ENCODE measurements around the gene FAM222A. TPM values are rescaled to one million over a fixed set of nuclear protein-coding genes. Genes with fewer than 3 reads are reported as not detected.

The FAM222A gene
- total and polyA plus RNA-seq, 2 of the 8 experiments (the other 6 are each of a cell fraction or from before 2014, with no cell fraction given) = 0.94 to 1.1 TPM

- CTCF ChIA-PET (ENCODE audit: partially characterized antibody) = interaction anchor here (0.5 to 3.6 kb wide), 3 partner anchors 12 to 42 kb away, joined by 3 to 22 read pairs (median 3); no protein-coding TSS in a partner anchor
These were observed 104.6 kb downstream of the FAM222A start for GRCh38 chr12:109818253-109818652.

More at GRCh38 chr12:109818253-109818652, 104.6 kb downstream of the FAM222A start:
- H4K91ac ChIP-seq (replicated peaks; ENCODE audit: insufficient read length, low read length) = no peak overlapping the region
- H2BK12ac ChIP-seq (ENCODE audit: low read depth, low read length) = no peak overlapping the region
- no peak overlapping the region for H3K56ac ChIP-seq (replicated peaks; ENCODE audit: insufficient read length, low read depth, low read length)
- H3K36me3 ChIP-seq (ENCODE audit: control insufficient read depth in 2 of 4, insufficient read depth in 4 of 4, low read length in 3 of 4) = no peaks in the 10 kb centered on the region
- H3K23ac ChIP-seq (ENCODE audit: insufficient read length) = no peak overlapping the region
- POLR2A ChIA-PET (ENCODE audit: partially characterized antibody) = interaction anchor here (1.4 kb wide), 1 partner anchor 11 kb away, joined by 3 read pairs; no protein-coding TSS in a partner anchor
- H4K20me1 ChIP-seq (replicated peaks in 1 of 2; ENCODE audit: control insufficient read depth in 1 of 2, insufficient read depth in 2 of 2, low read length in 2 of 2) = peaks cover 0 to 8% of the 10 kb centered on the region in 2 experiments
- no peak for DNase-seq (ENCODE audit: low read depth in 1 of 2, low spot score in 2 of 2)
- no peaks in the 10 kb centered on the region for H3K79me2 ChIP-seq (ENCODE audit: control insufficient read depth in 1 of 2, insufficient read depth in 2 of 2, low read length in 2 of 2)
- H2AFZ ChIP-seq (ENCODE audit: low read length) = no peak overlapping the region
- H3K4me2 ChIP-seq (ENCODE audit: insufficient read depth in 1 of 2, low read depth in 2 of 2, low read length in 2 of 2) = no peak overlapping the region
- H2AK5ac ChIP-seq (ENCODE audit: low read depth, low read length) = no peak overlapping the region
- H3K4me1 ChIP-seq (replicated peaks in 1 of 4; ENCODE audit: control insufficient read depth in 3 of 4, insufficient read depth in 4 of 4, low read length in 3 of 4) = peaks cover 0 to 7% (median 4%) of the 10 kb centered on the region in 4 experiments; a peak in 5 of 7 replicates
- FAIRE-seq = no peak
- H4K8ac ChIP-seq (ENCODE audit: extremely low read depth, insufficient read depth, low read length) = no peak overlapping the region
- H3K9ac ChIP-seq (replicated peaks in 1 of 4; ENCODE audit: extremely low read depth in 1 of 4, low read depth in 3 of 4, low read length in 3 of 4) = no peak overlapping the region
- TF ChIP-seq BCL11A (IDR thresholded peaks at IDR 0.05; ENCODE audit: low read depth in 2 of 2, low read length in 2 of 2) (no peak), SIRT6 (IDR thresholded peaks at IDR 0.05; ENCODE audit: low read length) (no peak), NANOG (IDR thresholded peaks at IDR 0.05; ENCODE audit: insufficient read depth, low read depth, low read length, poor library complexity, severe bottlenecking) (no peak), YY1 (IDR thresholded peaks at IDR 0.05; ENCODE audit: low read depth, low read length) (no peak), POU5F1 (IDR thresholded peaks at IDR 0.05; ENCODE audit: low read depth, low read length) (no peak), KDM5A (IDR thresholded peaks at IDR 0.05; ENCODE audit: low read length) (no peak), KDM1A (IDR thresholded peaks at IDR 0.05; ENCODE audit: borderline replicate concordance, low read length) (no peak)
- peaks cover 8% of the 10 kb centered on the region; the same call in 1 of the 2 replicates for H3K23me2 ChIP-seq (ENCODE audit: low read depth, low read length)
- no peaks in the 10 kb centered on the region for H3K79me1 ChIP-seq (ENCODE audit: low read depth, low read length)
- 89% methylated on average over 9 of the region's 9 CpGs; no CpG with 5 or more reads in 1 of the 2 experiments for WGBS, 2 experiments (ENCODE audit: extremely low coverage in 1 of 2, insufficient coverage in 1 of 2, insufficient read length in 1 of 2, insufficient replicate concordance in 2 of 2, low coverage in 1 of 2, low lambda C conversion rate in 2 of 2, missing lambda C conversion rate in 1 of 2)
- no peak overlapping the region for H3K18ac ChIP-seq (ENCODE audit: extremely low read depth, low read length)
- no peak overlapping the region for H3K4ac ChIP-seq (replicated peaks; ENCODE audit: insufficient read length, low read depth, low read length)
- H3K9me3 ChIP-seq (ENCODE audit: insufficient read depth in 2 of 2, low read depth in 1 of 2, low read length in 1 of 2) = 0 out of 4 replicates have a peak, but pooled peaks cover 0 to 5% of the 10 kb centered on the region in 2 experiments
- H2BK15ac ChIP-seq (ENCODE audit: low read length) = no peak overlapping the region
- no peak overlapping the region for H2BK120ac ChIP-seq (replicated peaks; ENCODE audit: low read depth, low read length)
- no peak overlapping the region for H4K5ac ChIP-seq (ENCODE audit: insufficient read length, low read depth, low read length)
- no peak overlapping the region for H3K14ac ChIP-seq (ENCODE audit: insufficient read length)
- no peak overlapping the region for H3K4me3 ChIP-seq (ENCODE audit: extremely low read depth in 1 of 4, insufficient read depth in 2 of 4, low read depth in 3 of 4, low read length in 4 of 4)
- H3K27me3 ChIP-seq (replicated peaks in 1 of 4; ENCODE audit: control insufficient read depth in 3 of 4, extremely low read depth in 1 of 4, insufficient read depth in 3 of 4, low read length in 3 of 4) = no peaks in the 10 kb centered on the region
- H2BK20ac ChIP-seq (ENCODE audit: low read length) = no peak overlapping the region
- no peak overlapping the region for H2BK5ac ChIP-seq (ENCODE audit: low read depth, low read length)
- no peak overlapping the region for H3K27ac ChIP-seq (ENCODE audit: low read depth, low read length)
